ENCODE data around the gene CHRNA10.
A peak's percentile ranks its signal among the peaks of the same experiment; 100 is the strongest.

Gene CHRNA10

GRCh38 chr11:3671334-3672254 is at the start of gene CHRNA10:
TSS of gene CHRNA10 (minus strand) at chr11:3671384. CDS start at chr11:3671312, 72 bp downstream.
- H3K27ac ChIP-seq = no peak within 1 kb of the TSS
- DNase-seq (ENCODE audit: low read depth, low spot score) = no peak

- DNase-seq (ENCODE audit: low read depth, low spot score) = no peak
- no peak overlapping the region for H3K27ac ChIP-seq
These were observed 41.1 kb upstream of the CHRNA10 start for GRCh38 chr11:3712274-3712673.

- no peak overlapping the region for H3K27ac ChIP-seq
- no peak for DNase-seq (ENCODE audit: low read depth, low spot score)
These were observed 39.5 kb upstream of the CHRNA10 start for GRCh38 chr11:3710485-3711259.

GRCh38 chr11:3709977-3710376 is 38.8 kb upstream of the CHRNA10 start:
- no peak for DNase-seq (ENCODE audit: low read depth, low spot score)
- H3K27ac ChIP-seq = no peak overlapping the region

GRCh38 chr11:3707176-3707575 is 36.0 kb upstream of the CHRNA10 start:
- H3K27ac ChIP-seq = no peak overlapping the region
- DNase-seq (ENCODE audit: low read depth, low spot score) = no peak

GRCh38 chr11:3703383-3703782 is 32.2 kb upstream of the CHRNA10 start:
- H3K27ac ChIP-seq = no peak overlapping the region
- DNase-seq (ENCODE audit: low read depth, low spot score) = no peak

- DNase-seq (ENCODE audit: low read depth, low spot score) = no peak
- H3K27ac ChIP-seq = no peak overlapping the region
These were observed 29.7 kb upstream of the CHRNA10 start for GRCh38 chr11:3700910-3701309.

GRCh38 chr11:3700410-3700809 is 29.2 kb upstream of the CHRNA10 start:
- DNase-seq (ENCODE audit: low read depth, low spot score) = no peak
- H3K27ac ChIP-seq = no peak overlapping the region

- DNase-seq (ENCODE audit: low read depth, low spot score) = no peak
- no peak overlapping the region for H3K27ac ChIP-seq
These were observed 15.6 kb upstream of the CHRNA10 start for GRCh38 chr11:3686751-3687150.

GRCh38 chr11:3685923-3686322 is 14.7 kb upstream of the CHRNA10 start:
- DNase-seq (ENCODE audit: low read depth, low spot score) = no peak
- H3K27ac ChIP-seq = no peak overlapping the region

- DNase-seq (ENCODE audit: low read depth, low spot score) = no peak
- H3K27ac ChIP-seq = no peak overlapping the region
These were observed 13.6 kb upstream of the CHRNA10 start for GRCh38 chr11:3684819-3685172.

- no peak for DNase-seq (ENCODE audit: low read depth, low spot score)
These were observed 13.1 kb upstream of the CHRNA10 start for GRCh38 chr11:3684129-3684818.

GRCh38 chr11:3683039-3683438 is 11.9 kb upstream of the CHRNA10 start:
- H3K27ac ChIP-seq = no peak overlapping the region
- no peak for DNase-seq (ENCODE audit: low read depth, low spot score)

More at GRCh38 chr11:3684129-3684818, 13.1 kb upstream of the CHRNA10 start:
- H3K27ac ChIP-seq = no peak overlapping the region

- no peak overlapping the region for H3K27ac ChIP-seq
- no peak for DNase-seq (ENCODE audit: low read depth, low spot score)
These were observed 7.9 kb upstream of the CHRNA10 start for GRCh38 chr11:3679077-3679476.

- no peak overlapping the region for H3K27ac ChIP-seq
These were observed 4.8 kb upstream of the CHRNA10 start for GRCh38 chr11:3675971-3676370.

GRCh38 chr11:3674189-3674588 is 3.0 kb upstream of the CHRNA10 start:
- peak; percentile 70 for DNase-seq (ENCODE audit: low read depth, low spot score)

More at GRCh38 chr11:3675971-3676370, 4.8 kb upstream of the CHRNA10 start:
- no peak for DNase-seq (ENCODE audit: low read depth, low spot score)

GRCh38 chr11:3669742-3670183 is 1.4 kb downstream of the CHRNA10 start:
- no peak overlapping the region for H3K27ac ChIP-seq
- no peak for DNase-seq (ENCODE audit: low read depth, low spot score)

More at GRCh38 chr11:3674189-3674588, 3.0 kb upstream of the CHRNA10 start:
- H3K27ac ChIP-seq = peak overlapping the region; percentile 45

- no peak overlapping the region for H3K27ac ChIP-seq
These were observed 2.1 kb downstream of the CHRNA10 start for GRCh38 chr11:3669128-3669527.

GRCh38 chr11:3667149-3668035 is 3.8 kb downstream of the CHRNA10 start:
- no peak for DNase-seq (ENCODE audit: low read depth, low spot score)
- H3K27ac ChIP-seq = no peak overlapping the region

More at GRCh38 chr11:3669128-3669527, 2.1 kb downstream of the CHRNA10 start:
- DNase-seq (ENCODE audit: low read depth, low spot score) = no peak

Measured in epithelial cell of prostate (primary cell).